Measurements from ENCODE around the gene BST2.

DNA sequence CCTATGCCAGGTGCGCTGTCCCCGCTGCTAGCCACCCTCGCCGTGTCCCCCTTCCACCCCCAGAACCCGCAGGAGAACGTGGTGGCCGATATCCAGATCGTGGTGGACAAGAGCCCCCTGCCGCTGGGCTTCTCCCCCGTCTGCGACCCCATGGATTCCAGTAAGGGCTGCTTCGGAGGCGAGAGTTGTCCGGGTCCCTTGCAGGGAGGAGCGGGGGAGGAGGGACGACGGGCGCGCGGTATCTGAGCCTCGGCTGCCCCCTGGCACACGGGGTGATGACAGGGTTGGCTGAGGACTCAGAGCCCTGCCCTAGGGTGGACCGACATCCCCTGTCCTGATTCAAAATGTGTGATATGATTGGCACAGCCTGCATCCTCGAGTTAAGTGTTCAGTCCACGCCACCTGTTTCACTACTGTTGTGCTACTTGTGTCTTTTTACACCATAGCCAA lies 15.1 kb upstream of the BST2 start:
- TF ChIP-seq, protein P1, sequence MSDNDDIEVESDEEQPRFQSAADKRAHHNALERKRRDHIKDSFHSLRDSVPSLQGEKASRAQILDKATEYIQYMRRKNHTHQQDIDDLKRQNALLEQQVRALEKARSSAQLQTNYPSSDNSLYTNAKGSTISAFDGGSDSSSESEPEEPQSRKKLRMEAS (IDR thresholded peaks at IDR 0.05), result no peak
- TF ChIP-seq RAD21 (IDR thresholded peaks at IDR 0.05; ENCODE audit: low read depth) (no peak), CREB1 (IDR thresholded peaks at IDR 0.05; ENCODE audit: low read depth) (no peak), TEAD4 (IDR thresholded peaks at IDR 0.05) (no peak), EP300 (IDR thresholded peaks at IDR 0.05; ENCODE audit: borderline replicate concordance) (no peak), YY1 (IDR thresholded peaks at IDR 0.05; ENCODE audit: low read depth) (no peak), CEBPB (IDR thresholded peaks at IDR 0.05) (no peak), EGR1 (IDR thresholded peaks at IDR 0.05) (no peak), REST (IDR thresholded peaks at IDR 0.05; ENCODE audit: low read depth) (no peak), TAF1 (IDR thresholded peaks at IDR 0.05; ENCODE audit: low read depth) (no peak), NFIC (IDR thresholded peaks at IDR 0.05) (no peak), ZBTB7A (IDR thresholded peaks at IDR 0.05; ENCODE audit: low read depth) (no peak)
- TF ChIP-seq, protein P2, sequence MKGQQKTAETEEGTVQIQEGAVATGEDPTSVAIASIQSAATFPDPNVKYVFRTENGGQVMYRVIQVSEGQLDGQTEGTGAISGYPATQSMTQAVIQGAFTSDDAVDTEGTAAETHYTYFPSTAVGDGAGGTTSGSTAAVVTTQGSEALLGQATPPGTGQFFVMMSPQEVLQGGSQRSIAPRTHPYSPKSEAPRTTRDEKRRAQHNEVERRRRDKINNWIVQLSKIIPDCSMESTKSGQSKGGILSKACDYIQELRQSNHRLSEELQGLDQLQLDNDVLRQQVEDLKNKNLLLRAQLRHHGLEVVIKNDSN (IDR thresholded peaks at IDR 0.05), result no peak
